HG03045 (cell line): Measurements from ENCODE around the gene KIFC1.

Experiments
- ATAC-seq: cut with Tn5 transposase; IDR thresholded peaks from one replicate; pipeline ENCODE4 v1.9.1; 2021; ENCODE audit warnings: mild to moderate bottlenecking, moderate library complexity; ENCODE audit not compliant: unreplicated experiment

KIFC1 gene

GRCh38 chr6:33439956-33440648 lies 48.5 kb downstream of the KIFC1 start:
- no peak for ATAC-seq

DNA sequence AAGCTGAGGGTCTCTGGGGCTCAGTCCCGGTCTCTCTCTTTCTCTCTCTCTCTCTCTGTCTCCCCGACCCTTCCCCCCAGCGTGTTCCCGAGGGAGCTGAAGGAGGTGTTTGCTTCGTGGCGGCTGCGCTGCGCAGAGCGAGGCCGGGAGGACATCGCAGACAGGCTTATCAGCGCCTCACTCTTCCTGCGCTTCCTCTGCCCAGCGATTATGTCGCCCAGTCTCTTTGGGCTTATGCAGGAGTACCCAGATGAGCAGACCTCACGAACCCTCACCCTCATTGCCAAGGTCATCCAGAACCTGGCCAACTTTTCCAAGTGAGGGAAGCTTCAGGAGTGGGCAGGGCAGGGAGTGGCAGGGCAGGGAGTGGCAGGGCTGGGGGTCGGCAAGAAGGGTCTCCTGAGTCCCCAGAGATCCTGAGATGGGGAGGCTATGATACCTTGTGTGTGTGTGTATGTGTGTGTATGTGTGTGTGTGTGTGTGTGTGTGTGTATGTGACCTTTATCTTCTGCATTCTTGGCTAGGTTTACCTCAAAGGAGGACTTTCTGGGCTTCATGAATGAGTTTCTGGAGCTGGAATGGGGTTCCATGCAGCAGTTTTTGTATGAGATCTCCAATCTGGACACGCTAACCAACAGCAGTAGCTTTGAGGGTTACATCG lies 49.2 kb downstream of the KIFC1 start:
- no peak for ATAC-seq

DNA sequence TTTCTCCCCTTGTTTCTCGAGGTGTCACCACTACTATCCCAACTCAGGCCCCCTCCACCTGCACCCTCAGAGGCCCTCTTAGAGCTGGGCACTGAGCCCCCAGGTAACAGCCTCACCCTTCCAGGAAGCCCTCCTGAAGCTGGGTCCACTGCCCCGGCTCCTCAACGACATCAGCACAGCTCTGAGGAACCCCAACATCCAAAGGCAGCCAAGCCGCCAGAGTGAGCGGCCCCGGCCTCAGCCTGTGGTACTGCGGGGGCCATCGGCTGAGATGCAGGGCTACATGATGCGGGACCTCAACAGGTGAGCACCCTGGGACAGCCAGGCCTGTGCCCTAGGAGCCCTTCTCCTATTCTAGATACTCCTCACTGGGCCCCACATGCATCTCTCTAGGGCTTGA lies 49.8 kb downstream of the KIFC1 start:
- ATAC-seq = no peak

- no peak for ATAC-seq
Observed at GRCh38 chr6:33442283-33442682, 50.7 kb downstream of the KIFC1 start.

GRCh38 chr6:33443025-33443424 lies 51.4 kb downstream of the KIFC1 start:
- ATAC-seq = no peak

GRCh38 chr6:33443619-33444504 lies 52.2 kb downstream of the KIFC1 start:
- ATAC-seq = no peak

GRCh38 chr6:33445119-33445603 lies 53.5 kb downstream of the KIFC1 start:
- ATAC-seq = no peak

DNA sequence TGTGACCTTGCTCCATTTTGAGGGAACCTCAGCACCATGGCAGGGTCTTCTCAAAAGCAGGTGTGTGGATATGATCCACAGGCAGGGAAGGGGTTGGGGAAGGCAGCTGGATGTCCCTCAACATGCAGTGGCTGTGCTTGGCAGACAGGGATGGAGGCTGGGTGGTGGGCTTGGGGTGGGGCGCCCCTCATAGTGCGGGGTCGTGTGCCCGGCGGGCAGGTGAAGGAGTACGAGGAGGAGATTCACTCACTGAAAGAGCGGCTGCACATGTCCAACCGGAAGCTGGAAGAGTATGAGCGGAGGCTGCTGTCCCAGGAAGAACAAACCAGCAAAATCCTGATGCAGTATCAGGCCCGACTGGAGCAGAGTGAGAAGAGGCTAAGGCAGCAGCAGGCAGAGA lies 54.7 kb downstream of the KIFC1 start:
- ATAC-seq = no peak

DNA sequence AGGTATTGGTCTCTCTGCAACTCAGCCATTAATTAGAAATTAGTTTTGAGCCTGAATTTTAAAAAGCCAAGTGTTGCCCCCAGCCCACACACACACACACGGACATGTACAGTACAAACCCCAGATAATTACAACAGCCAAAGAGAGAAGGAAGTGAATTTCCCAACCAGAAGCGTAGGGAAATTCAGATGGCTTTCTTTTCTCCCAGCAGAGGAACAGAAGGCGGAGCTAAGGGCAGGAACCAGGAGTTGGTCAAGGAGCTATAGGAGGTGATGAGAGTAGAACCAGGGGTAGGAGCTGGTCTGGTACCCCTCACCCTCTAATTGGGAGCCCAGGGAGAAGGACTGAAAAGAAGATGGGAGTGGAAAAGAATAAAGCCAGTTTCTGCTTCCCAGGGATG lies 58.8 kb downstream of the KIFC1 start:
- ATAC-seq = no peak

- ATAC-seq = no peak
Observed at GRCh38 chr6:33451606-33452005, 60.0 kb downstream of the KIFC1 start.

- no peak for ATAC-seq
Observed at GRCh38 chr6:33452496-33452895, 60.9 kb downstream of the KIFC1 start.

DNA sequence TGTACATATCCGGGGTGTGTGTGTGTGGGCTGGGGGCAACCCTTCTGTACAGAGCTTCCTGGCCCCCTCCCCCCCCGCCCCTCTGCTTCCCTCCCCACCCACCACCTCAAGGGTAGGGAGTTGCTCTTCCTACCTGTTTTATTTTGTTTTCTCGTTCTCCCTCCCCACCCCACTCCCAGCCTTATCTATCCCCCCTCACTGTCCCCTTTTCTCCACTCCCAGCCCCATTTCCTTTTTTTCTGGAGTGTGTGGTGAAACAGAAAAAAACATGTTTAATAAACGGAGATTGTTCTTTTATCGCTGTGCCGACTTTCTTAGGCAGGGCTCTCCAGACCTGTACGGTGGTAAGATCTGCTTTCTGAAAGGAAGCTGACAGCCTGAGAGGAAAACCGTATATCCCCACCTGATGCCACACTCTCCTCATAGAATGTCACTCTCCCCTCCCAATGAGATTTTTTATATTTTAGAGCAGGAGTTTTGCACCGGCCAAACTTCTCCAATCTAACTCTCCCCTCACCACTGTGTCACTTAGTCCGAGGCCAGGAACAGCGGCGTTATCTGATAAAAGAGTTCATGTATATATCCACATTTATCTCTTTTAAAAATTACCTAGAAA lies 61.9 kb downstream of the KIFC1 start:
- no peak for ATAC-seq

- peak; percentile 97 for ATAC-seq
Observed at GRCh38 chr6:33454009-33454946, 62.7 kb downstream of the KIFC1 start, which contains the start of gene ZBTB9. Gene ZBTB9, plus strand, starts transcription at chr6:33454576. Its CDS starts 525 bp downstream, at chr6:33455101.

DNA sequence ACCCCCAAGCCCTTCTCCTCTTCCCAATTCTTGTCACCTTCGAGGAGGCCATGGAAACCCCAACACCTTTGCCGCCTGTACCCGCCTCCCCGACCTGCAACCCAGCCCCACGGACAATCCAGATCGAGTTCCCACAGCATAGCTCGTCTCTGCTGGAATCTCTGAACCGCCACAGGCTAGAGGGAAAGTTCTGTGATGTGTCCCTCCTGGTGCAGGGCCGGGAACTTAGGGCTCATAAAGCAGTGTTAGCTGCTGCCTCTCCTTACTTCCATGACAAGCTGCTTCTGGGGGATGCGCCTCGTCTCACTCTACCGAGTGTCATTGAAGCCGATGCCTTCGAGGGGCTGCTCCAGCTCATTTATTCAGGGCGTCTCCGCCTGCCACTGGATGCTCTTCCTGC lies 63.4 kb downstream of the KIFC1 start:
- ATAC-seq = no peak

DNA sequence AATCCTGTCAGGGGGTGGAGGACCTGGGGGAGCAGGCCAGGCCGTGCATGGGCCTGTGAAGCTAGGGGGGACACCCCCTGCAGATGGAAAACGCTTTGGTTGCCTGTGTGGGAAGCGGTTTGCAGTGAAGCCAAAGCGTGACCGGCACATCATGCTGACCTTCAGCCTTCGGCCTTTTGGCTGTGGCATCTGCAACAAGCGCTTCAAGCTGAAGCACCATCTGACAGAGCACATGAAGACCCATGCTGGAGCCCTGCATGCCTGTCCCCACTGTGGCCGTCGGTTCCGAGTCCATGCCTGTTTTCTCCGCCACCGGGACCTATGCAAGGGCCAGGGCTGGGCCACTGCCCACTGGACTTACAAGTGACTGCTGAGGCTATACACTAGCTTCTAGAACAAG lies 64.5 kb downstream of the KIFC1 start:
- no peak for ATAC-seq

DNA sequence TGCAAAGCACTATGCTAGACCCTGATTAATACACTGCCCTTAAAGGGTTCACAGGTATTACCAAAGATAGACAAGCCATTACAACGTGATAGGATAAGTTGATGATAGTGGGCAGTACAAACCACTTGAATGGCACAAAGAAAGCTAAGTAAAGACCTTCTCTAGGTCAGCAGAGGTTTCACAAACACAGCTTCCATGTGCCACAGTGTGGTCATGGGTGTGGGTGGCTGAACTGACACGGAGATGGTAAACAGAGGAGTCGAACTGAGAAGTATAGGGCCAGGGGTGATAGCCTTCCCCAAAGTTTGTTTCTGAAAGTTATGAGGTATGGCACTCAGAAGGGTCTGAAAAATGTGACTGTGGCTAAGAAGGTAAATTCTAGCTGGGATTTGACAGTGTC lies 67.1 kb downstream of the KIFC1 start:
- no peak for ATAC-seq

- ATAC-seq = no peak
Observed at GRCh38 chr6:33459226-33459625, 67.6 kb downstream of the KIFC1 start.
